Measurements from ENCODE around the gene RGS3. TPM values are rescaled to one million over a fixed set of nuclear protein-coding genes. Genes with fewer than 3 reads are reported as not detected.

Gene RGS3
- polyA plus RNA-seq, 4 donors, result 41.3 to 52.9 (median 47.4) TPM

GRCh38 chr9:113464286-113464660, 746 bp downstream of the RGS3 start:
- no peak for DNase-seq (ENCODE audit: low read depth in 4 of 4, low spot score in 2 of 4)

GRCh38 chr9:113465599-113466140, 2.1 kb downstream of the RGS3 start:
- DNase-seq (ENCODE audit: low read depth in 4 of 4, low spot score in 2 of 4), result no peak

GRCh38 chr9:113467183-113467582, 3.7 kb downstream of the RGS3 start:
- DNase-seq (ENCODE audit: low read depth in 4 of 4, low spot score in 2 of 4), result no peak

- no peak for DNase-seq (ENCODE audit: low read depth in 4 of 4, low spot score in 2 of 4)
Observed at GRCh38 chr9:113468716-113469448, 5.4 kb downstream of the RGS3 start.

- DNase-seq (ENCODE audit: low read depth in 4 of 4, low spot score in 2 of 4), result no peak
Observed at GRCh38 chr9:113471143-113471542, 7.6 kb downstream of the RGS3 start.

GRCh38 chr9:113471566-113471965, 8.0 kb downstream of the RGS3 start:
- no peak for DNase-seq (ENCODE audit: low read depth in 4 of 4, low spot score in 2 of 4)

- DNase-seq (ENCODE audit: low read depth in 4 of 4, low spot score in 2 of 4), result no peak
Observed at GRCh38 chr9:113472199-113472598, 8.7 kb downstream of the RGS3 start.

GRCh38 chr9:113474360-113475028, 11.0 kb downstream of the RGS3 start:
- DNase-seq (ENCODE audit: low read depth in 4 of 4, low spot score in 2 of 4), result no peak

GRCh38 chr9:113475031-113475430, 11.5 kb downstream of the RGS3 start:
- DNase-seq (ENCODE audit: low read depth in 4 of 4, low spot score in 2 of 4), result no peak

- DNase-seq (ENCODE audit: low read depth in 4 of 4, low spot score in 2 of 4), result no peak
Observed at GRCh38 chr9:113475992-113476391, 12.5 kb downstream of the RGS3 start.

GRCh38 chr9:113476511-113476916, 13.0 kb downstream of the RGS3 start:
- DNase-seq (ENCODE audit: low read depth in 4 of 4, low spot score in 2 of 4), result no peak

- DNase-seq (ENCODE audit: low read depth in 4 of 4, low spot score in 2 of 4), result no peak
Observed at GRCh38 chr9:113477058-113477457, 13.5 kb downstream of the RGS3 start.

- no peak for DNase-seq (ENCODE audit: low read depth in 4 of 4, low spot score in 2 of 4)
Observed at GRCh38 chr9:113477661-113478060, 14.1 kb downstream of the RGS3 start.

GRCh38 chr9:113479174-113479621, 15.7 kb downstream of the RGS3 start:
- no peak for DNase-seq (ENCODE audit: low read depth in 4 of 4, low spot score in 2 of 4)

GRCh38 chr9:113480612-113481011, 17.1 kb downstream of the RGS3 start:
- no peak for DNase-seq (ENCODE audit: low read depth in 4 of 4, low spot score in 2 of 4)

- no peak for DNase-seq (ENCODE audit: low read depth in 4 of 4, low spot score in 2 of 4)
Observed at GRCh38 chr9:113481176-113481787, 17.8 kb downstream of the RGS3 start.

GRCh38 chr9:113482341-113482740, 18.8 kb downstream of the RGS3 start:
- no peak for DNase-seq (ENCODE audit: low read depth in 4 of 4, low spot score in 2 of 4)

GRCh38 chr9:113482991-113483675, 19.6 kb downstream of the RGS3 start:
- no peak for DNase-seq (ENCODE audit: low read depth in 4 of 4, low spot score in 2 of 4)

- no peak for DNase-seq (ENCODE audit: low read depth in 4 of 4, low spot score in 2 of 4)
Observed at GRCh38 chr9:113483676-113484257, 20.2 kb downstream of the RGS3 start.

GRCh38 chr9:113484258-113484730, 20.8 kb downstream of the RGS3 start:
- DNase-seq (ENCODE audit: low read depth in 4 of 4, low spot score in 2 of 4), result no peak

GRCh38 chr9:113485761-113486115, 22.2 kb downstream of the RGS3 start:
- DNase-seq (ENCODE audit: low read depth in 4 of 4, low spot score in 2 of 4), result no peak
